MCF 10A (cell line): Measurements from ENCODE around the gene RAB3B. TPM values are rescaled to one million over a fixed set of nuclear protein-coding genes. Genes with fewer than 3 reads are reported as not detected.

Experiments used
- BruUV-seq: library from RNA; stranded (reverse); fragments of 400-500 nt; replicated peaks from 2 replicates; lab custom pipeline; 2021; lab: Mats Ljungman, UMichigan
- CTCF ChIA-PET: fragments of 300-600 bp; sonication (Branson Sonifier 250); formaldehyde crosslinking; extraction: SDS; loops from one replicate; lab custom pipeline; 2021; ENCODE audit warnings: antibody characterized with exemption, inconsistent platforms; lab: Yijun Ruan, JAX
- POLR2A ChIA-PET: fragments of 300-600, 350-650 bp; sonication (Branson Sonifier 250); formaldehyde crosslinking; extraction: SDS; loops from one replicate; lab custom pipeline; 2020; ENCODE audit warnings: antibody characterized with exemption, inconsistent platforms; lab: Yijun Ruan, JAX
- DNase-seq: peaks from one replicate; pipeline ENCODE4 v3.0.0-alpha.2; 2018; ENCODE audit not compliant: unreplicated experiment
- H3K27ac Mint-ChIP-seq: one replicate; pipeline ENCODE4 v1.8.0; 2022; ENCODE audit warnings: mild to moderate bottlenecking, low read depth, mixed read lengths; ENCODE audit not compliant: unreplicated experiment
- H3K27me3 Mint-ChIP-seq: one replicate; pipeline ENCODE4 v1.8.0; 2022; ENCODE audit warnings: mixed read lengths; ENCODE audit not compliant: insufficient read depth, unreplicated experiment
- H3K36me3 Mint-ChIP-seq: one replicate; pipeline ENCODE4 v1.8.0; 2022; ENCODE audit warnings: mild to moderate bottlenecking, moderate library complexity, mixed read lengths; ENCODE audit not compliant: insufficient read depth, unreplicated experiment
- H3K4me1 Mint-ChIP-seq: one replicate; pipeline ENCODE4 v1.8.0; 2022; ENCODE audit warnings: mixed read lengths; ENCODE audit not compliant: insufficient read depth, unreplicated experiment
- H3K4me3 Mint-ChIP-seq: one replicate; pipeline ENCODE4 v1.8.0; 2022; ENCODE audit warnings: mild to moderate bottlenecking, moderate library complexity, mixed read lengths; ENCODE audit not compliant: unreplicated experiment
- H3K9me3 Mint-ChIP-seq: one replicate; pipeline ENCODE4 v1.8.0; 2022; ENCODE audit warnings: mixed read lengths; ENCODE audit not compliant: unreplicated experiment
- CTCF ChIP-seq: fragments of 200-600 bp; IDR thresholded peaks from one replicate; pipeline ENCODE4 v1.8.0; 2022; ENCODE audit warnings: antibody characterized with exemption, mild to moderate bottlenecking; ENCODE audit not compliant: unreplicated experiment
- intact Hi-C: fragments of 100-400 bp; cut with micrococcal nuclease; formaldehyde crosslinking; loops from 2 replicates; pipeline ENCODE4 v1.14.1; 2022
- total RNA-seq: library from RNA; stranded (reverse); gene quantifications from 2 replicates; pipeline ENCODE4 v1.2.3, GENCODE V29; 2022

Gene RAB3B
- total RNA-seq, 1 experiment from 2014 or later = 0.05 TPM

GRCh38 chr1:51946300-51946699 is 44.2 kb downstream of the RAB3B start:
- BruUV-seq = no TSS peak
- H3K27ac Mint-ChIP-seq = no peak overlapping the region
- TF ChIP-seq CTCF = no peak
- H3K4me3 Mint-ChIP-seq = no peak overlapping the region
- POLR2A ChIA-PET = no interaction called here
- intact Hi-C loops = no loop called here
- peaks cover 12% of the 10 kb centered on the region for H3K9me3 Mint-ChIP-seq
- no peaks in the 10 kb centered on the region for H3K36me3 Mint-ChIP-seq
- DNase-seq = no peak
- CTCF ChIA-PET = interaction anchor here (0.5 to 1.0 kb wide), 2 partner anchors 48 to 81 kb away, joined by 3 to 5 read pairs; no protein-coding TSS in a partner anchor
- no peaks in the 10 kb centered on the region for H3K27me3 Mint-ChIP-seq
- peaks cover 11% of the 10 kb centered on the region for H3K4me1 Mint-ChIP-seq

GRCh38 chr1:51945591-51945990 is 44.9 kb downstream of the RAB3B start:
- intact Hi-C loops = no loop called here
- no peak overlapping the region for H3K4me3 Mint-ChIP-seq
- no peak overlapping the region for H3K27ac Mint-ChIP-seq
- CTCF ChIA-PET = no interaction called here
- peaks cover 18% of the 10 kb centered on the region for H3K9me3 Mint-ChIP-seq
- no peaks in the 10 kb centered on the region for H3K27me3 Mint-ChIP-seq
- no peak for DNase-seq
- H3K36me3 Mint-ChIP-seq = no peaks in the 10 kb centered on the region
- POLR2A ChIA-PET = no interaction called here
- H3K4me1 Mint-ChIP-seq = peaks cover 11% of the 10 kb centered on the region
- no peak for TF ChIP-seq CTCF
- no TSS peak for BruUV-seq

- no peak for TF ChIP-seq CTCF
- H3K27ac Mint-ChIP-seq = no peak overlapping the region
- CTCF ChIA-PET = interaction anchor here (1.1 kb wide), 1 partner anchor 17 kb away, joined by 3 read pairs; no protein-coding TSS in a partner anchor
- peaks cover 18% of the 10 kb centered on the region for H3K9me3 Mint-ChIP-seq
- no TSS peak for BruUV-seq
- no peak for DNase-seq
- intact Hi-C loops = no loop called here
- H3K4me1 Mint-ChIP-seq = no peaks in the 10 kb centered on the region
- no peak overlapping the region for H3K4me3 Mint-ChIP-seq
- POLR2A ChIA-PET = interaction anchor here (1.6 kb wide), 1 partner anchor 10 kb away, joined by 6 read pairs; no protein-coding TSS in a partner anchor
- no peaks in the 10 kb centered on the region for H3K27me3 Mint-ChIP-seq
- no peaks in the 10 kb centered on the region for H3K36me3 Mint-ChIP-seq
Measured at GRCh38 chr1:51942281-51942680, 48.2 kb downstream of the RAB3B start.

GRCh38 chr1:51941528-51941927 is 49.0 kb downstream of the RAB3B start:
- Mint-ChIP-seq H3K9me3 (peaks cover 18% of the 10 kb centered on the region), H3K27ac (no peak overlapping the region), H3K27me3 (no peaks in the 10 kb centered on the region), H3K36me3 (no peaks in the 10 kb centered on the region), H3K4me3 (no peak overlapping the region), H3K4me1 (peaks cover 2% of the 10 kb centered on the region)
- ChIA-PET CTCF (interaction anchor here (0.7 to 1.1 kb wide), 2 partner anchors 16 to 46 kb away, joined by 3 read pairs; no protein-coding TSS in a partner anchor), POLR2A (interaction anchor here (1.6 kb wide), 1 partner anchor 10 kb away, joined by 6 read pairs; no protein-coding TSS in a partner anchor)
- intact Hi-C loops = no loop called here
- BruUV-seq = no TSS peak
- no peak for TF ChIP-seq CTCF
- peak; percentile 23 for DNase-seq
